ENCODE data around the gene CAGE1.

GRCh38 chr6:7283676-7284075, 105.9 kb downstream of the CAGE1 start:
- TF ChIP-seq CTCF (IDR thresholded peaks at IDR 0.05) (no peak), POLR2A (IDR thresholded peaks at IDR 0.05) (no peak), POLR2AphosphoS5 (IDR thresholded peaks at IDR 0.05) (no peak)
